Ovary (tissue), 3 donors: ENCODE measurements around the gene C14orf93.

Source experiments
- EP300 ChIP-seq: sonication (generic); formaldehyde crosslinking; IDR thresholded peaks from one replicate; pipeline ENCODE4 v1.6.1; 2017; ENCODE audit warnings: antibody characterized with exemption
- TF ChIP-seq, protein P1 (sequence below), 3 donors: fragments of 450-650 bp in 2 of 3; fragments of 200-600 bp in 1 of 3; IDR thresholded peaks; one replicate each; pipeline versions ENCODE4 v1.5.1 to v1.8.0; 2016 to 2022; ENCODE audit warnings: antibody characterized with exemption in 3 of 3, mild to moderate bottlenecking in 1 of 3
- donor health status: DM: no; HTN: no; CAD: no.

DNA sequence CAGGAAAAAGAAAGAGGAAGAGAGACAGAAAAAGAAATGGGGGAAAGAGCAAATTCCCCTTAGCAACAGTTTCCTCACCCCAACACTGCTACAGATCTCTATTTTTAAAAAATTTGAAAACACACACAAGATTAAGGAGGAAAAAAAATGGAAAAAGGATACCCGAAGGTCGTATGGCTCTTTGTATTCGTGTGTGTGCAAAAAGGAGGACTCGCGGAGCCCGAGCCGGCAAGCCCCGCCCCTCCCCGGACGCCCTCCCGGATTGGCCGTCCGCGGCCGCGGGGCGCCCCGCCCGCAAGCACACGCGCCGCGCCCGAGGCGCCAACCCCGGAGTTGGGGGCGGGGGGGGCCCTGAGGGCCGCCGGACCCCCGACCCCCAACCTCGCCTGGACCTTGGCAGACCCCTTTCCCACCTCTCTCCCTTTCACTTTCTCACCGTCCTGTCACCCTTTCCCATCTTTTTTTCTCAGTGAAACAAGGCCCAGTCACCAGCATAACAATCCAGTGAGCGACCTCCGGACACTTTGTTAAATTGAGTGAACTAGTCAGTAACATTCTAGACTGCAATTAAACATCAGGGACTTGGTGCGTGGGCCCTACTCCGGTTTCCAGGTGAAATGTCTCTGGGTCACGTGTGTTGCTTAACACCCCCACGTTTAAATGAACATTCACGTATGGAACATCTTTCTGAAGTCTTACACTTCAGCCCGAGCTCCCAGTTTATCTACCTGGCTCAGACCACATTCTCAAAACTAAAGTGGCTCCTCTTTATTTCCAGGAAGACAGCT is at the start of gene C14orf93:
- no peak for TF ChIP-seq EP300
- TF ChIP-seq, protein P1, sequence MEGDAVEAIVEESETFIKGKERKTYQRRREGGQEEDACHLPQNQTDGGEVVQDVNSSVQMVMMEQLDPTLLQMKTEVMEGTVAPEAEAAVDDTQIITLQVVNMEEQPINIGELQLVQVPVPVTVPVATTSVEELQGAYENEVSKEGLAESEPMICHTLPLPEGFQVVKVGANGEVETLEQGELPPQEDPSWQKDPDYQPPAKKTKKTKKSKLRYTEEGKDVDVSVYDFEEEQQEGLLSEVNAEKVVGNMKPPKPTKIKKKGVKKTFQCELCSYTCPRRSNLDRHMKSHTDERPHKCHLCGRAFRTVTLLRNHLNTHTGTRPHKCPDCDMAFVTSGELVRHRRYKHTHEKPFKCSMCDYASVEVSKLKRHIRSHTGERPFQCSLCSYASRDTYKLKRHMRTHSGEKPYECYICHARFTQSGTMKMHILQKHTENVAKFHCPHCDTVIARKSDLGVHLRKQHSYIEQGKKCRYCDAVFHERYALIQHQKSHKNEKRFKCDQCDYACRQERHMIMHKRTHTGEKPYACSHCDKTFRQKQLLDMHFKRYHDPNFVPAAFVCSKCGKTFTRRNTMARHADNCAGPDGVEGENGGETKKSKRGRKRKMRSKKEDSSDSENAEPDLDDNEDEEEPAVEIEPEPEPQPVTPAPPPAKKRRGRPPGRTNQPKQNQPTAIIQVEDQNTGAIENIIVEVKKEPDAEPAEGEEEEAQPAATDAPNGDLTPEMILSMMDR (IDR thresholded peaks at IDR 0.05) = no peak
